Activated CD4-positive, alpha-beta memory T cell treated with anti-CD3 and anti-CD28 coated beads for 36 hours (primary cell): ENCODE results near the gene SIPA1L3. TPM values are rescaled to one million over a fixed set of nuclear protein-coding genes. Genes with fewer than 3 reads are reported as not detected.

ENCODE experiments used
- CTCF ChIA-PET: fragments of 350-600 bp; sonication (Branson Sonifier 250); formaldehyde crosslinking; loops from one replicate; lab custom pipeline; 2021; ENCODE audit warnings: antibody characterized with exemption, inconsistent platforms; lab: Charles Lee
- POLR2A ChIA-PET: fragments of 350-600 bp; sonication (Branson Sonifier 250); formaldehyde crosslinking; loops from one replicate; lab custom pipeline; 2021; ENCODE audit warnings: antibody characterized with exemption; lab: Charles Lee
- DNase-seq: peaks from one replicate; pipeline ENCODE4 v3.0.0-alpha.2; 2020
- H3K27ac Mint-ChIP-seq: one replicate; pipeline ENCODE4 v1.8.0; 2021; ENCODE audit warnings: mixed read lengths
- H3K27me3 Mint-ChIP-seq: one replicate; pipeline ENCODE4 v1.8.0; 2021; ENCODE audit warnings: mixed read lengths
- H3K36me3 Mint-ChIP-seq: one replicate; pipeline ENCODE4 v1.8.0; 2021; ENCODE audit warnings: mixed read lengths
- H3K4me1 Mint-ChIP-seq: one replicate; pipeline ENCODE4 v1.8.0; 2021; ENCODE audit warnings: low read depth, mixed read lengths
- H3K4me3 Mint-ChIP-seq: one replicate; pipeline ENCODE4 v1.8.0; 2021; ENCODE audit warnings: mild to moderate bottlenecking, mixed read lengths
- H3K9me3 Mint-ChIP-seq: one replicate; pipeline ENCODE4 v1.8.0; 2021; ENCODE audit warnings: mixed read lengths
- intact Hi-C: fragments of 100-400 bp; cut with micrococcal nuclease; formaldehyde crosslinking; loops from one replicate; pipeline ENCODE4 v1.15.1; 2023
- total RNA-seq, 2 experiments: library from RNA; stranded (reverse); gene quantifications; one replicate each; pipeline ENCODE4 v1.2.3, GENCODE V29; 2021

The SIPA1L3 gene
- total RNA-seq, 2 experiments from 2014 or later: 10.3 to 12.1 TPM

DNA sequence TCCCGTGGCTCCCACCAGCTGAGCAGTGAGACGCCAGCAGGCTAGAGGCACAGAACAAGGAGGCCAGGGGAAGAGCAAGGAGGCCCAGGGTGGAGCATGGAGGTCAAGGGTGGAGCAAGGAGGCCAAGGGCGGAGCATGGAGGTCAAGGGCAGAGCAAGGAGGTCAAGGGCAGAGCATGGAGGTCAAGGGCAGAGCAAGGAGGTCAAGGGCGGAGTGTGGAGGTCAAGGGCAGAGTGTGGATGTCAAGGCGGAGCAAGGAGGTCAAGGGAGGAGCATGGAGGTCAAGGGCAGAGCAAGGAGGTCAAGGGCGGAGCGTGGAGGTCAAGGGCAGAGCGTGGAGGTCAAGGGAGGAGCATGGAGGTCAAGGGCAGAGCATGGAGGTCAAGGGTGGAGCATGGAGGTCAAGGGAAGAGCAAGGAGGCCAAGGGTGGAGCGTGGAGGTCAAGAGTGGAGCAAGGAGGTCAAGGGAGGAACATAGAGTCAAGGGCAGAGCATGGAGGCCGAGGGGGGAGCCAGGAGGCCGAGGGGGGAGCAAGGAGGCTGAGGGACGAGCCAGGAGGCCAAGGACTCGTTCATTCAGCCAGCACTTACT is 289.3 kb downstream of the SIPA1L3 start:
- no peaks in the 10 kb centered on the region for H3K27me3 Mint-ChIP-seq
- CTCF ChIA-PET: no interaction called here
- no peaks in the 10 kb centered on the region for H3K4me1 Mint-ChIP-seq
- no peak overlapping the region for H3K27ac Mint-ChIP-seq
- no peak overlapping the region for H3K4me3 Mint-ChIP-seq
- POLR2A ChIA-PET: no interaction called here
- intact Hi-C loops: no loop called here
- no peaks in the 10 kb centered on the region for H3K9me3 Mint-ChIP-seq
- peaks cover 11% of the 10 kb centered on the region for H3K36me3 Mint-ChIP-seq
- no peak for DNase-seq

DNA sequence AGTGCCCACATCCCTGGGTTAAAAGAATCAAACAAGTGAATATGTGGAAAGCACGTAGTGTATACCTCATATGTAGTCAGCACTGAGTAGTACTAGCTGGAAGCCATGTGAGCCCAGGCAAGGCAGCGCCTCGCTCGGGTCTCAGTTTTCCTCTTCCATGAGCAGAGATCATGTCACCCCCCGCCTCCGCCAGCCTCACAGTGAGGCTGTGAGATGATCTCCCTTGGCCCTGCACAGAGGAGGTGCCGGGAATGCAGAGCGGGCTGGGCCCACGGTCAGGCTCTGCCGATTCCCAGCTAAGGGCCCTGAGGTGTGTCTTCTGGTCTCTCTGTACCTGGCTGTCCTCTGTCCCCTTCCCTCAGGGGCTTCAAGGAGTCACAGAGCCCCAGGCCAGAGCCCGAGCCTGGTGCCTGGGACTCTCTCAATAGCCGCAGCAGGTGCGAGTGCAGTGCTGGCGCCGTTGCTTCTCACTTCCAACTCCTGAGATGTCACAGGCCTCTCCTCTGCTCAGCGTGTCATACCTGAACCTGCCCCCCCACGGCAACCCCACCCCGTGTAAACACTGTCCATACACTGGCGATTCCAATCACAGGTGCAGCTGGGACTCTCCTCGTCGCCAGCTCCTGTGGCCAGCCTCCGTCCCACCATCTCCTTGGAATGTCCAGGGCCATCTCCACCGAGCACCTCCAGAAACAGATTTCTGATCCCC is 290.1 kb downstream of the SIPA1L3 start:
- no peaks in the 10 kb centered on the region for H3K9me3 Mint-ChIP-seq
- H3K27ac Mint-ChIP-seq: no peak overlapping the region
- ChIA-PET POLR2A (no interaction called here), CTCF (no interaction called here)
- no peak for DNase-seq
- no peak overlapping the region for H3K4me3 Mint-ChIP-seq
- no peaks in the 10 kb centered on the region for H3K27me3 Mint-ChIP-seq
- intact Hi-C loops: no loop called here
- no peaks in the 10 kb centered on the region for H3K4me1 Mint-ChIP-seq
- peaks cover 14% of the 10 kb centered on the region for H3K36me3 Mint-ChIP-seq

DNA sequence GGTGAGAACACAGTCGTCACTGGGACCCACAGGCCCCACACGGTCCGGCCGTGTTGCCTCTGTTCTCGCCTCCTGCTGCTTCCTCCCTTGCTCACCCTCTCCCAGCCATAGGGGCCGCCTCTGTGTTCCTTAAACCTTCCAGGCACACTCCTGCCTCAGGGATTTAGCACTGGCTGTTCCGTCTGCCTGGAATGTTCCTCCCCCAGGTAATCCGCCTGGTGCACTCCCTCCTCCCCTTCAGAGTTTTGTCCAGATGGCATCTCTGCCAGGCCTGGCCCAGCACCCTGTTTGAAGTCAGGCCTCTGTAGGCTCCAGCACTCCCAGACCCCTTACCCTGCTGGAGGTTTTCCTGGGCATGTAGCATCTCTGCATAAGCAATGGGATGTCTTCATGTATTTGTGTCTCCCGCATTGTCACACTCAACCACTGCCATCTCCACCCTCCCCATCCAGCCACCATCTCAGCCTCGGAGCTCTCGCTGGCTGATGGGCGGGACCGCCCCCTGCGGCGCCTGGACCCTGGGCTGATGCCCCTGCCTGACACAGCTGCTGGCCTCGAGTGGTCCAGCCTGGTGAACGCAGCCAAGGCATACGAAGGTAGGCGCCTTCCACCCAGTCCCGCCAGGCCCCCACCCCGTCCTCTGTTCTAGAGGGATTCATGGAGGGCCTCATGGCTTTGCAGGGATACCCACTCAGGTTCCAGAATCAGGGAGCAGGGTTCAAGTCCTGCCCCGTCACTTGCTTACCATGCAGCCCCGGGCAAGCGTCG is 291.1 kb downstream of the SIPA1L3 start:
- Mint-ChIP-seq H3K27ac (no peak overlapping the region), H3K36me3 (peaks cover 19% of the 10 kb centered on the region), H3K9me3 (no peaks in the 10 kb centered on the region), H3K4me3 (no peak overlapping the region), H3K27me3 (no peaks in the 10 kb centered on the region), H3K4me1 (no peaks in the 10 kb centered on the region)
- intact Hi-C loops: no loop called here
- POLR2A ChIA-PET: no interaction called here
- no peak for DNase-seq
- CTCF ChIA-PET: no interaction called here

DNA sequence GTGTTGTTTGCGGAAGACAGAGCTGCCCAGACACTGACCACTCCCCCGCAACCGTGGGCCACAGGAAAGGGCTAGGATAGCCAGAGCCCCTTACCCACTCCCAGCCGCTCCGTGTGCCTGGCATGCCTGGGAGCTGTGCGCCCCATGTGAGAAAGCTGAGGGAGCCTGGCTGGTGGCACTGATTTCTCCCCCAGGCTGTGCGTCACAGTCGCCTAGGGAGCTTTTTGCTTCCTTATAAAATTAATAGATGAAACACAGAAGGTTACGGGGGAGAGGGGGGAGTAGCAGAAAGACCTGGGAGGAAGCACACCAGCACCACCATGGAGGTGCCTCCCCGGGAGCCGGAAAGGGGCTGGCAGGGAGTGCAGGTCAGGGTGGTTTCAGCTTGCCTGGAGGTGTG is 292.3 kb downstream of the SIPA1L3 start:
- Mint-ChIP-seq H3K27me3 (no peaks in the 10 kb centered on the region), H3K4me3 (no peak overlapping the region), H3K9me3 (no peaks in the 10 kb centered on the region), H3K27ac (no peak overlapping the region), H3K4me1 (no peaks in the 10 kb centered on the region), H3K36me3 (peaks cover 19% of the 10 kb centered on the region)
- intact Hi-C loops: no loop called here
- CTCF ChIA-PET: no interaction called here
- POLR2A ChIA-PET: no interaction called here
- no peak for DNase-seq

DNA sequence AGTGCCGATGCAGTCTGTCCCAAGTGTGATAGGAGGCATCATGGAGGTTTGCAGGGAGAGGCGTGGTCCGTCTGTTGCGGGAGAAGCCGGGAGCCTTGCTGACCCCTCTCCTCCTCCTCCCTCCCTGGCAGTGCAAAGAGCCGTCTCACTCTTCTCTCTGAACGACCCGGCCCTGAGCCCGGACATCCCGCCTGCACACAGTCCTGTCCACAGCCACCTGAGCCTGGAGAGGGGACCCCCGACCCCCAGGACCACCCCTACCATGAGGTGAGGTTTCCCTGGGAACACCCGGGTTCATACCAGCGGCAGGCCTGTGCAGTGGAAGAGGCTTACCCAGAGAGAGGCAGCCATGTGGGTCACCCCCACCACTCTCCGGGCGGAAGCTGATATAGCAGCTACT is 294.7 kb downstream of the SIPA1L3 start:
- ChIA-PET CTCF (no interaction called here), POLR2A (no interaction called here)
- Mint-ChIP-seq H3K27me3 (no peaks in the 10 kb centered on the region), H3K4me3 (no peak overlapping the region), H3K9me3 (no peaks in the 10 kb centered on the region), H3K36me3 (peaks cover 13% of the 10 kb centered on the region), H3K4me1 (no peaks in the 10 kb centered on the region), H3K27ac (no peak overlapping the region)
- intact Hi-C loops: no loop called here
- DNase-seq: no peak

DNA sequence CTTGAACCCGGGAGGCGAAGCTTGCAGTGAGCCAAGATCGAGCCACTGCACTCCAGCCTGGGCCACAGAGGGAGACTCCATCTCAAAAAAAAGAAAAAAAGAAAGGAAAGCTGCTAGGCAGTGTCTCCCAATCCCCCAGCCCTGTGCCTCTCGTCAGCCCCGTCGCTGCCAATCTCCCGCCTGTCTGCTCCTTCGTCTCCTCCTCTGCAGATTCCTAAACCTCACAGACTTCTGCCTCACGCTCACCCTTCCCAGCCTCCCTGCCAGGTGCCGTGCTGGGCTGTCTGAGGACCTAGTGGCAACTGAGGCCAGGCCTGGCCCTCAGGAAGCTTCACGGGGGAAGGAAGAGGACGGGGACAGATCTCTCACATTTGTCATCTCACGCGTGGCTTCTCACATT is 295.5 kb downstream of the SIPA1L3 start:
- no peak for DNase-seq
- Mint-ChIP-seq H3K27ac (no peak overlapping the region), H3K36me3 (peaks cover 14% of the 10 kb centered on the region), H3K4me3 (no peak overlapping the region), H3K4me1 (no peaks in the 10 kb centered on the region), H3K9me3 (no peaks in the 10 kb centered on the region), H3K27me3 (no peaks in the 10 kb centered on the region)
- ChIA-PET CTCF (no interaction called here), POLR2A (interaction anchor here (0.6 kb wide), 1 partner anchor 767 kb away, joined by 3 read pairs; no protein-coding TSS in a partner anchor)
- intact Hi-C loops: no loop called here

DNA sequence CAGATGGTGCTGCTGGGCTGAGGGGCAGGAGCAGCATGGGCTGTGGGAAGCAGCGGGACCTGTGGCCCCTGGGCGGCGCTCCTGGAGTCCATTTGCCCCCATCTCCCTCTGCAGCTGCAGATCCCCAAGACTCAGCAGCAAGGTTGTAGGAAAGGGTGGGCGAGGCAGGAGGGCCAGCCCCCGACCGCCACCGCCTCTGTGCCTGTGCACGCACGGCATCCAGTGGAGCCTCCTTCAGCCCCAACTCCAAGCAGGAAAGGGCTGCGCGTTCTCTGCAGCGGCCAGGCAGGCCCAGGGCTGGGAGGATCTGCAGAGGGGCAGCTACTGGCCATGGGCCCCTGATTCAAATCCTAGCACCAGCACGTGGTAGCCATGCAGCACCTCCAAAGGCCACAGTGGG is 296.2 kb downstream of the SIPA1L3 start:
- Mint-ChIP-seq H3K9me3 (no peaks in the 10 kb centered on the region), H3K4me3 (no peak overlapping the region), H3K36me3 (peaks cover 14% of the 10 kb centered on the region), H3K27ac (no peak overlapping the region), H3K4me1 (no peaks in the 10 kb centered on the region), H3K27me3 (peaks cover under 1% of the 10 kb centered on the region)
- intact Hi-C loops: no loop called here
- ChIA-PET CTCF (no interaction called here), POLR2A (no interaction called here)
- no peak for DNase-seq

DNA sequence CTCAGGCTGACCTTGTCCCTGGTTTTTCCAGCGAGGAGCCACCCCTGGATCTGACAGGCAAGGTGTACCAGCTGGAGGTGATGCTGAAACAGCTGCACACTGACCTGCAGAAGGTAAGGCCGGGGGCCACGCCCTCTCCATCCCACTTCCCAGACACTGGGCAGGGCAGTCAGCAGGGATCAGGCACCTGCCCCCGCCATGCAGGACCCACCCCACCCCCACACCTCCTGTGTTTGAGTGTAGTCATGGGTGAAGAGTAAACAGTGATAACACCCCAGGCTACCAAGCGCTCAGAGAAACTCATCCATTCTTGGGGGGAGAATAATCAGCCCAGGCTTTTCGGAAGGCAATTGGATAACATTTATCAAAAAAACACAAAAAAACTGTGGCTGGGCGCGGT is 297.1 kb downstream of the SIPA1L3 start:
- H3K27me3 Mint-ChIP-seq: peaks cover 8% of the 10 kb centered on the region
- POLR2A ChIA-PET: no interaction called here
- H3K9me3 Mint-ChIP-seq: no peaks in the 10 kb centered on the region
- peaks cover 11% of the 10 kb centered on the region for H3K36me3 Mint-ChIP-seq
- DNase-seq: no peak
- intact Hi-C loops: no loop called here
- CTCF ChIA-PET: no interaction called here
- no peak overlapping the region for H3K27ac Mint-ChIP-seq
- H3K4me3 Mint-ChIP-seq: no peak overlapping the region
- H3K4me1 Mint-ChIP-seq: no peaks in the 10 kb centered on the region

DNA sequence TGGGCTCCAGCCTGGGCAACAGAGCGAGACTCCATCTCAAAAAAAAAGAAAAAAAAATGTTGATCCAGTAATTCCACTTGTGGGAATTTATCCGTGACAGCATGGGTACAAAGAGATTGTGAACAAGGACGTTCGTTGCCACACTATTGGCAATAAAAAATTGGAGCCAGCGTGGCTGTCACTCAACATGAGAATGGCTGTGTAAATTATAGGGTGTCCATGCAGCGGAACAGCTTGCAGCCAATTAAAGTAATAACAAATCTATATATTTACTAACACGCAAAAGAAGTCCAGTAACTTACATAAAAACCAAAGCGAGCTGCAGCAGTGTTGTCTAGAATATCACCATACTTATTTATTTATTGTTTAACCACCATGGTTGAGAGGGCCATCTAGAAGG is 297.7 kb downstream of the SIPA1L3 start:
- Mint-ChIP-seq H3K36me3 (peaks cover 11% of the 10 kb centered on the region), H3K9me3 (no peaks in the 10 kb centered on the region), H3K27ac (no peak overlapping the region), H3K4me3 (no peak overlapping the region), H3K4me1 (peaks cover under 1% of the 10 kb centered on the region), H3K27me3 (peaks cover 14% of the 10 kb centered on the region)
- intact Hi-C loops: no loop called here
- DNase-seq: no peak
- ChIA-PET CTCF (no interaction called here), POLR2A (no interaction called here)

DNA sequence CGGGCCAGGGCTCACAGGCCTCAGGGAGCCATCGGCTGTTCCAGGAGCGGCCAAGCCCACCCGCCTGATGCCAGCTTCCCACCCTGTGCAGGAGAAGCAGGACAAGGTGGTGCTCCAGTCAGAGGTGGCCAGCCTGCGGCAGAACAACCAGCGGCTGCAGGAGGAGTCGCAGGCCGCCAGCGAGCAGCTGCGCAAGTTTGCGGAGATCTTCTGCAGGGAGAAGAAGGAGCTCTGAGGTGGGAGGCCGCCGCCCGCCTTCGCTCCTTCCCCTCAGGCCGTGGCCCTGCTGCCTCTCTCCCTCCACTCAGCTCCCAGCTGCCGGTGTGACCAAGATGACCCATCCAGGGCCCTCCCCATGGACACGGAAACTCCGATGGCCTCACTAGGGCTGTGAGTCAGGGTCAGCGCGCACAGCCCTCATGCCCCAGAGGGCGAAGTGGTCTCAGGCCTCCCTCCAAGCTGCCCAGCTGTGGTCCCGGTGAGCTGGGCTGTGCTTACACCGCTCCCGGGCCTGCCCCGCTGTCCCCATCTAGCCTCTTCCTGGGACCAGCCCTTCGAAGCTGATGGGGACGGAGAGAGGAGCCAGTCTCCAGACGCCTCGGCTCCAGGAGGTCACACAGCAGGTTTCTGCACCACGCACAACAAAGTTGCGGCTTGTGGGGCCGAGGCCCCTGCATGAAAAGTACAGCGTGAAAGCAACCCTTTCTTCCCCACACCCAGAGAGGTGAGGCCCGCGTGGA is 299.2 kb downstream of the SIPA1L3 start:
- ChIA-PET CTCF (no interaction called here), POLR2A (no interaction called here)
- no peaks in the 10 kb centered on the region for H3K9me3 Mint-ChIP-seq
- peaks cover 24% of the 10 kb centered on the region for H3K27me3 Mint-ChIP-seq
- no peak overlapping the region for H3K27ac Mint-ChIP-seq
- intact Hi-C loops: no loop called here
- peaks cover 11% of the 10 kb centered on the region for H3K36me3 Mint-ChIP-seq
- H3K4me1 Mint-ChIP-seq: peaks cover 9% of the 10 kb centered on the region
- no peak overlapping the region for H3K4me3 Mint-ChIP-seq
- DNase-seq: no peak

DNA sequence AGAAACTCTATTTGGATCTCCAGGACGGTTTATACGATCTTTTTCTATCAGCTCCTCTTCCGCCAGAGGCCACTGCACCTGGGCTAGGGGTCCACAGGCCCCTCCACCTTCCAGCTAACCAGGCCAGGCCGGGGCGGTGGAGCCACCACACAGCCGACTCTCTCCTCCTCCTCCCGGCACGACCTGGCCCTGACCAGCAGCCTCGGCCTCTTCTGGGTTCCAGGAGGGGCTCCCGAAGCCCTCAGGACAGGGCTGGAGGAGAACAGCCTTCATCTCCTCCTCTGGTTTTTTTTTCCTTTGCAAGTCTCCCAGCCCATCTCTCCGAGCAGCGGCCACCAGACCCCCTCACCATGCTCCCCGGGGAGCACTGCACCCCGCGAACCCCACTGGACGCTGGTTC is 299.9 kb downstream of the SIPA1L3 start:
- no peak overlapping the region for H3K4me3 Mint-ChIP-seq
- H3K27ac Mint-ChIP-seq: no peak overlapping the region
- H3K9me3 Mint-ChIP-seq: no peaks in the 10 kb centered on the region
- CTCF ChIA-PET: no interaction called here
- H3K4me1 Mint-ChIP-seq: peaks cover 9% of the 10 kb centered on the region
- POLR2A ChIA-PET: no interaction called here
- H3K27me3 Mint-ChIP-seq: peaks cover 26% of the 10 kb centered on the region
- intact Hi-C loops: no loop called here
- DNase-seq: no peak
- peaks cover 7% of the 10 kb centered on the region for H3K36me3 Mint-ChIP-seq

DNA sequence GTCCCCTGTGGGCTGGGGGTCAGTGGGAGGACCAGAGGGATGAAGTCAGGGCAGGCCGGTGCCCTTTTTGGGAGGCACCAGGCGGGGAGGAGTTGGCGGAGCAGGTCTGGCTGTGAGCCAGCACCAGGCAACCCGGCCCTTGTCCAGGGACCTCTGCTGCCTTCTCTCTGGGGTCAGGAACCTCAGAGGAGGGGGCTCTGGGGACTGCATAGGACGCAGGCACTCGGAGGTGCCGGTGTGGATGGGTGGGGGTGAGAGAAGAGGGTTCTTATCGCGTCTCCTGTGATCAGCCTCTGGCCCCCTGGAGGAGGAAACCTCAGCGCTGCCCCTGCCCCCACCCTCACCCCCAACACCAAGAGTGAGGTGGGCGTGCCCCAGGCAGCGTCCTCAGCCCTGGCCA is 300.5 kb downstream of the SIPA1L3 start:
- peaks cover 28% of the 10 kb centered on the region for H3K27me3 Mint-ChIP-seq
- no peak for DNase-seq
- POLR2A ChIA-PET: no interaction called here

More for the DNA sequence above, 300.5 kb downstream of the SIPA1L3 start:
- no peak overlapping the region for H3K27ac Mint-ChIP-seq
- H3K4me1 Mint-ChIP-seq: peaks cover 9% of the 10 kb centered on the region
- H3K9me3 Mint-ChIP-seq: no peaks in the 10 kb centered on the region
- CTCF ChIA-PET: no interaction called here
- intact Hi-C loops: no loop called here
- peaks cover 6% of the 10 kb centered on the region for H3K36me3 Mint-ChIP-seq
- no peak overlapping the region for H3K4me3 Mint-ChIP-seq
